ENCODE data around the gene TCF7L2. TPM values are rescaled to one million over a fixed set of nuclear protein-coding genes. Genes with fewer than 3 reads are reported as not detected.

The TCF7L2 gene
- polyA plus RNA-seq, 3 donors: 2.1 to 23.5 (median 6.1) TPM

GRCh38 chr10:112953174-112954159 is 3.4 kb downstream of the TCF7L2 start:
- H3K27ac ChIP-seq (ENCODE audit: low read depth in 1 of 2, low read length in 2 of 2): no peak overlapping the region
- H2AFZ ChIP-seq (ENCODE audit: insufficient read depth, low read depth, low read length, poor library complexity, severe bottlenecking): no peak overlapping the region
- H3K4me1 ChIP-seq (ENCODE audit: control insufficient read depth in 1 of 2, insufficient read depth in 2 of 2, low read length in 2 of 2): peaks cover 30 to 49% of the 10 kb centered on the region in 2 donors
- peaks cover 0 to 28% of the 10 kb centered on the region in 2 donors for H3K36me3 ChIP-seq (replicated peaks in 1 of 2; ENCODE audit: control insufficient read depth in 1 of 2, insufficient read depth in 2 of 2, low read length in 2 of 2)
- peak overlapping the region; percentile 87 for H3K9ac ChIP-seq (ENCODE audit: insufficient read depth, low read length, poor library complexity, severe bottlenecking)
- peaks cover 52% of the 10 kb centered on the region for H3K4me1 Mint-ChIP-seq
- H3K27me3 Mint-ChIP-seq (ENCODE audit: low read depth in 3 of 3): peaks cover 16 to 35% (median 32%) of the 10 kb centered on the region in 3 donors
- peak overlapping the region; percentile 95 to 99 for H3K4me3 Mint-ChIP-seq
- H3K36me3 Mint-ChIP-seq: peaks cover 43 to 45% of the 10 kb centered on the region in 2 donors
- peak overlapping the region; percentile 87 to 100 (median 88) for H3K4me3 ChIP-seq (replicated peaks in 1 of 3; ENCODE audit: low read depth in 2 of 3, low read length in 3 of 3)
- no peak for TF ChIP-seq CTCF (IDR thresholded peaks at IDR 0.05)
- intact Hi-C loops (cut with micrococcal nuclease): loop anchor here (5.0 to 10.0 kb wide), 5 partner anchors 99 to 429 kb away; no protein-coding TSS in a partner anchor
- WGBS (ENCODE audit: insufficient coverage): 56% methylated on average over 16 of the region's 26 CpGs
- peaks cover 69% of the 10 kb centered on the region for H4K20me1 ChIP-seq (ENCODE audit: insufficient read depth, low read length)
- no peaks in the 10 kb centered on the region for H3K9me3 ChIP-seq (replicated peaks in 1 of 2; ENCODE audit: control insufficient read depth in 1 of 2, insufficient read depth in 1 of 2, low read length in 2 of 2)
- H3K27me3 ChIP-seq (ENCODE audit: control insufficient read depth in 2 of 2, insufficient read depth in 2 of 2, low read length in 2 of 2): peaks cover 12 to 29% of the 10 kb centered on the region in 2 donors
- peak in 1 of 3 donors; percentile 6 for DNase-seq
- H3K27ac Mint-ChIP-seq: peak overlapping the region in 1 of 7 donors; percentile 7
- H3K9me3 Mint-ChIP-seq: peaks cover 0 to 3% (median 0%) of the 10 kb centered on the region in 7 donors
- H3K79me2 ChIP-seq (ENCODE audit: insufficient read depth, low read length): peaks cover 57% of the 10 kb centered on the region
- H3K4me2 ChIP-seq (replicated peaks; ENCODE audit: extremely low read depth, low read length, poor library complexity, severe bottlenecking): peak overlapping the region; percentile 85

GRCh38 chr10:112954974-112955581 is 5.0 kb downstream of the TCF7L2 start:
- no peaks in the 10 kb centered on the region for H3K9me3 ChIP-seq (replicated peaks in 1 of 2; ENCODE audit: control insufficient read depth in 1 of 2, insufficient read depth in 1 of 2, low read length in 2 of 2)
- no peak overlapping the region for H3K9ac ChIP-seq (ENCODE audit: insufficient read depth, low read length, poor library complexity, severe bottlenecking)
- no CpG with 5 or more reads among the region's 7 CpGs for WGBS (ENCODE audit: insufficient coverage)
- Mint-ChIP-seq H3K36me3 (peaks cover 52 to 54% of the 10 kb centered on the region in 2 donors), H3K4me1 (peaks cover 53% of the 10 kb centered on the region), H3K4me3 (peak overlapping the region; percentile 59 to 77), H3K27ac (peak overlapping the region in 1 of 7 donors; percentile 26), H3K9me3 (peaks cover 0 to 3% (median 0%) of the 10 kb centered on the region in 7 donors), H3K27me3 (ENCODE audit: low read depth in 3 of 3) (peaks cover 16 to 32% (median 28%) of the 10 kb centered on the region in 3 donors)
- peaks cover 85% of the 10 kb centered on the region for H4K20me1 ChIP-seq (ENCODE audit: insufficient read depth, low read length)
- H3K27me3 ChIP-seq (ENCODE audit: control insufficient read depth in 2 of 2, insufficient read depth in 2 of 2, low read length in 2 of 2): peaks cover 12 to 29% of the 10 kb centered on the region in 2 donors
- peak overlapping the region in 1 of 3 experiments; percentile 18 for H3K4me3 ChIP-seq (replicated peaks in 1 of 3; ENCODE audit: low read depth in 2 of 3, low read length in 3 of 3)
- peaks cover 24 to 38% of the 10 kb centered on the region in 2 donors for H3K4me1 ChIP-seq (ENCODE audit: control insufficient read depth in 1 of 2, insufficient read depth in 2 of 2, low read length in 2 of 2)
- TF ChIP-seq CTCF (IDR thresholded peaks at IDR 0.05): no peak
- intact Hi-C loops (cut with micrococcal nuclease): loop anchor here (5.0 to 10.0 kb wide), 5 partner anchors 100 to 427 kb away; no protein-coding TSS in a partner anchor
- no peak overlapping the region for H2AFZ ChIP-seq (ENCODE audit: insufficient read depth, low read depth, low read length, poor library complexity, severe bottlenecking)
- H3K27ac ChIP-seq (ENCODE audit: low read depth in 1 of 2, low read length in 2 of 2): no peak overlapping the region
- peaks cover 0 to 29% of the 10 kb centered on the region in 2 donors for H3K36me3 ChIP-seq (replicated peaks in 1 of 2; ENCODE audit: control insufficient read depth in 1 of 2, insufficient read depth in 2 of 2, low read length in 2 of 2)
- peaks cover 62% of the 10 kb centered on the region for H3K79me2 ChIP-seq (ENCODE audit: insufficient read depth, low read length)
- no peak for DNase-seq
- peak overlapping the region; percentile 39 for H3K4me2 ChIP-seq (replicated peaks; ENCODE audit: extremely low read depth, low read length, poor library complexity, severe bottlenecking)
